ENCODE measurements around the gene COA8. TPM values are rescaled to one million over a fixed set of nuclear protein-coding genes. Genes with fewer than 3 reads are reported as not detected.

COA8 gene
- total and polyA plus RNA-seq, 2 of the 4 experiments (the other 2 are of a cell fraction): 12.2 to 21.1 TPM

GRCh38 chr14:103624860-103625259, 62.1 kb downstream of the COA8 start:
- dilution Hi-C loops (cut with HindIII; ENCODE audit: low sequenced_read_pairs, unreplicated experiment) (no loop called here), intact Hi-C loops (cut with micrococcal nuclease) (no loop called here), in situ Hi-C loops (cut with MboI; ENCODE audit: low sequenced_read_pairs) (no loop called here)
- H4K91ac ChIP-seq (ENCODE audit: insufficient read depth, low read depth, low read length): peak overlapping the region; percentile 68
- no peak overlapping the region; the same call in 1 of the 2 replicates for H2AK5ac ChIP-seq (ENCODE audit: low read depth, low read length)
- WGBS, 2 experiments (ENCODE audit: extremely low coverage in 2 of 2, insufficient read length in 1 of 2): no CpG with 5 or more reads among the region's 10 CpGs
- ATAC-seq (ENCODE audit: low read depth): peak; percentile 18
- peak overlapping the region; percentile 65; the same call in 2 of the 3 replicates for H2BK15ac ChIP-seq (ENCODE audit: low read depth, low read length)
- ChIA-PET CTCF (no interaction called here), POLR2A (ENCODE audit: unreplicated experiment) (no interaction called here)
- peak overlapping the region; percentile 68 for H2BK120ac ChIP-seq (ENCODE audit: low read depth, low read length)
- peak overlapping the region; percentile 29 to 72; a peak in 2 of 4 replicates for H4K8ac ChIP-seq (ENCODE audit: low read depth in 2 of 2, low read length in 2 of 2)
- no peak overlapping the region; the same call in 1 of the 2 replicates for H3K27ac ChIP-seq (ENCODE audit: insufficient read depth, low read length)
- peak overlapping the region; percentile 70 for H3K4ac ChIP-seq (ENCODE audit: low read depth, low read length)
- peak overlapping the region; percentile 42 for H4K5ac ChIP-seq (ENCODE audit: low read depth, low read length)
- peak overlapping the region; percentile 3 for H2BK20ac ChIP-seq (ENCODE audit: low read depth, low read length)
- no TSS peak for BruUV-seq (replicated peaks)
- H3K9ac ChIP-seq (ENCODE audit: low read depth, low read length): no peak overlapping the region
- no peaks in the 10 kb centered on the region for H3K27me3 ChIP-seq (ENCODE audit: control insufficient read depth, insufficient read depth, low read length)
- H2BK5ac ChIP-seq (ENCODE audit: low read depth, low read length, poor library complexity, severe bottlenecking): peak overlapping the region; percentile 82
- H3K18ac ChIP-seq (ENCODE audit: low read depth, low read length): peak overlapping the region; percentile 48; the same call in 1 of the 2 replicates
- no peak overlapping the region for H3K23ac ChIP-seq (ENCODE audit: low read depth, low read length)
- no peak overlapping the region for H3K4me3 ChIP-seq (ENCODE audit: insufficient read depth, low read depth, low read length)
- TF ChIP-seq POLR2A (IDR thresholded peaks at IDR 0.05; ENCODE audit: low read depth, low read length) (no peak), CTCF (conservative IDR thresholded peaks at IDR 0.05; ENCODE audit: low read depth, low read length) (no peak), MAFK (IDR thresholded peaks at IDR 0.05; ENCODE audit: low read depth, low read length) (no peak), BHLHE40 (IDR thresholded peaks at IDR 0.05; ENCODE audit: low read depth, low read length) (peak; percentile 77), USF2 (IDR thresholded peaks at IDR 0.05; ENCODE audit: low read depth, low read length) (peak; percentile 29; the same call in 1 of the 2 replicates), MAZ (IDR thresholded peaks at IDR 0.05; ENCODE audit: borderline replicate concordance, low read depth, low read length) (peak; percentile 85; the same call in 1 of the 2 replicates), NFE2L2 (IDR thresholded peaks at IDR 0.05; ENCODE audit: low read depth, low read length) (no peak), MXI1 (IDR thresholded peaks at IDR 0.05; ENCODE audit: borderline replicate concordance, low read depth, low read length) (peak; percentile 55)
- peaks cover under 1% of the 10 kb centered on the region; the same call in 1 of the 2 replicates for H4K20me1 ChIP-seq (ENCODE audit: insufficient read depth, low read length)
- H3K56ac ChIP-seq (ENCODE audit: extremely low read depth, insufficient read depth, low read length): peak overlapping the region; percentile 31; the same call in 1 of the 2 replicates
- H2AK9ac ChIP-seq (replicated peaks; ENCODE audit: low read depth, low read length, poor library complexity): peak overlapping the region; percentile 85
- H2AFZ ChIP-seq (replicated peaks; ENCODE audit: low read length, poor library complexity): peak overlapping the region; percentile 89
- no peaks in the 10 kb centered on the region for H3K36me3 ChIP-seq (ENCODE audit: control insufficient read depth, insufficient read depth, low read length)
- H3K79me1 ChIP-seq (ENCODE audit: low read depth in 1 of 2, low read length in 2 of 2): peaks cover 0 to 22% of the 10 kb centered on the region in 2 experiments; a peak in 2 of 4 replicates
- peak overlapping the region; percentile 34; the same call in 1 of the 2 replicates for H3K4me2 ChIP-seq (ENCODE audit: low read depth, low read length)
- DNase-seq: peak; percentile 66
- no peaks in the 10 kb centered on the region for H3K9me3 ChIP-seq (ENCODE audit: control insufficient read depth, insufficient read depth, low read length)
- peaks cover 13% of the 10 kb centered on the region for H3K4me1 ChIP-seq (ENCODE audit: control insufficient read depth, insufficient read depth, low read length)
- H3K9me1 ChIP-seq (ENCODE audit: insufficient read depth, low read length): peaks cover 13% of the 10 kb centered on the region
- H3K14ac ChIP-seq (replicated peaks; ENCODE audit: low read depth, low read length): peak overlapping the region; percentile 8; the same call in 1 of the 2 replicates
